HG03108 (cell line): ENCODE measurements around the gene HPCA.

Experiments used
- ATAC-seq: cut with Tn5 transposase; IDR thresholded peaks from one replicate; pipeline ENCODE4 v1.9.1; 2021; ENCODE audit warnings: moderate library complexity; ENCODE audit not compliant: unreplicated experiment

Gene HPCA

GRCh38 chr1:32870615-32871363, 15.5 kb upstream of the HPCA start, which contains the start of gene FNDC5:
FNDC5 (minus strand) TSS chr1:32870912.
- ATAC-seq, result no peak

- no peak for ATAC-seq
Measured at GRCh38 chr1:32871364-32872191, 14.7 kb upstream of the HPCA start.

GRCh38 chr1:32872192-32872460, 14.2 kb upstream of the HPCA start:
- no peak for ATAC-seq

DNA sequence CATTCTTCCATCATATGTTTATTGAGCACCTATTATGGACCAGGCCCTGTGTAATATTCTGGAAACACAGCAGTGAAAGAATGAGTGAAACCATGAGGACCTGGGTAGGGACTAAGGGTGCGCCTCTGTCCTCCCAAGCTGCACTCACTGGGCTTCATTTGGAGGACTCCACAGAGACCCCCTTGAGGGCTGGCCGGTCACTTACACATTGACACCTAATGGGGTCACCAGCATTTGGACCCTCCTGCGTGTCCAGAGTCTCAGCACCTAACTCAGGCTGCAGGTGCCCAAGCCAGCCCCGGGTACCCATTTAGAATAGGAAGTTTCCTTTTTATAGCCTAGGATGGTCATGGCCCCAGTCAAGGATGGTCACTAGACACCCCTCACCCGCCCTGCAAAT, 12.8 kb upstream of the HPCA start:
- no peak for ATAC-seq

GRCh38 chr1:32874860-32875752, 11.2 kb upstream of the HPCA start:
- no peak for ATAC-seq

GRCh38 chr1:32876341-32877210, 9.7 kb upstream of the HPCA start:
- no peak for ATAC-seq

DNA sequence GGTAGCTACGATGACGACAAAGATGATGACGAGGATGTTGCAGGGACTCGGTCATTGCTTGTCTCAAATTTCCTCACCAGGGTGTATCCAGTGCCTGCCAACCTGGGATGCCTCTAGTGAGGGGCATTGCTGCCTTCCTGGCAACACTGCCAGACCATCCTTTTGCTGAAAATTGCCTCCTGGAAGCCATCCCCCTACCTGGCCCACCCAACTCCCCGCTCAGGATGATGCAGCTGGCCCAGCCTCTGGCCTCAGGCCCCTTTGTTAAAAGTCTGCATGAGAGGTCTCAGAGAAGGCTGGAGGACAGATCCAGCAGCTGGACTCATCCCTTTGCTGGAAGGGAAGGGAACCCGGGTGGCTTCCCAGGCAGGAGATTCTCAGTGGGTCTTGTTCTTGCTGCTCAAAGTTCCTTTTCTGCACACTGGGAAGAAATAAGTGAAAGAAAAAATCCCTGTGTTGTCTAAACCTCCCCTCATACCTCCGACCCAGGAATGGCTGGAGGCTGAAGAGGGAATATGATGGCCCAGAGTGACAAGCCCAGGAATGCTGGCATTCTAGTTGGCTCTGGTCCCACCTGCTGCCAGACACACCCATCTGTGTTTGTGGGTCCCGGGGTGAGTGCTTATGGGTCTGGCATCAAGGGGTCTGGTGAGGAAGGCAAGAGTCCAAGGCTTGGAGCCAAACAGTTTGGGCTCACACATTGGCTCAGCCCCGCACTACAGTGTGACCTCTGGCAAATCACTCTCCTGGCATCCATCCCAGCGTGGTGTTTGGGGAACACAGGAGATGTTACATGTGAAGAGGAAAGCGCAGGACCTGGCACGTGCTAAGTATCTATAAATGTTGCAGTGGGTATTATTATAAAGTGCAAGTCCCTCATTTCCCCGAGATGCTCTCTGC, 8.8 kb upstream of the HPCA start:
- no peak for ATAC-seq

DNA sequence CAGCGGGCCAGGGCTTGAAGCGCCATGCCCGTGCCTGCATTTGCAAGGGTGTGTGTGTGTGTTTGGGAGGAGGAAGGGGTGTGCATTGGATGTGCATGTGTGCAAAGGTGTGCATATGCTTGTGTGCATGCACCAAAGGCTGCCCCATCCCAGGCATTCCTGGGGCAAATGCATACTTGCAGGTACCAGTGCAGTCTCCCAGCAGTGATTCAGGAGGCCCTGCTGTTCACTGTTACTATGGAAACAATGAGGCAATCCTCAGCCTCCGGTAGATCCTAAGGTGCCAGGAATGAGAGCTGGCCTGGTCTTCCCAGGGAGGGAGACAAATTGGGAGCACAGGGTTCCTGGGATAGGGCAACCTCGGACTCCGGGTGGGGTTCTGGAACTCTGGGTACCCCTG, 8.1 kb upstream of the HPCA start:
- ATAC-seq, result no peak

- ATAC-seq, result no peak
Measured at GRCh38 chr1:32878637-32879041, 7.7 kb upstream of the HPCA start.

DNA sequence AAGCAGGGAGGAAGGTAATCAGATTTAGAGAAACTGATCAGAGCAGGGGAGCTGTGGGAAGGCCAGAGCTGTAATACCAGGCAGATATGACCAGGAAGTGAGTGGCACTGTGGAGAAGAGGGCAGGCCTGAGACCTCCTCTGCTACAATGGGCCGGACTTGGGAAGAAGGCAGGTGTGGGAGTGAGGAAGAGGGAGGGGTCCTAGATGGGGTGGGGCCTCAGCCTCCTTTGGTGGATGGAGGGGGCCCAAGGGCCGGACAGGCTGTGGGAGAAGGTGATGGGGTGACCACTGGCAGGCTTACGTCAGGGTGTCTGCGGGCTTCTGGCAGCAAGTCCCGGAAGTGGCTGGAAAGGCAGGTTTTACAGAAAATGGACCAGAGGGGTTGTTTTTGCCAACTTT, 5.0 kb upstream of the HPCA start:
- no peak for ATAC-seq

DNA sequence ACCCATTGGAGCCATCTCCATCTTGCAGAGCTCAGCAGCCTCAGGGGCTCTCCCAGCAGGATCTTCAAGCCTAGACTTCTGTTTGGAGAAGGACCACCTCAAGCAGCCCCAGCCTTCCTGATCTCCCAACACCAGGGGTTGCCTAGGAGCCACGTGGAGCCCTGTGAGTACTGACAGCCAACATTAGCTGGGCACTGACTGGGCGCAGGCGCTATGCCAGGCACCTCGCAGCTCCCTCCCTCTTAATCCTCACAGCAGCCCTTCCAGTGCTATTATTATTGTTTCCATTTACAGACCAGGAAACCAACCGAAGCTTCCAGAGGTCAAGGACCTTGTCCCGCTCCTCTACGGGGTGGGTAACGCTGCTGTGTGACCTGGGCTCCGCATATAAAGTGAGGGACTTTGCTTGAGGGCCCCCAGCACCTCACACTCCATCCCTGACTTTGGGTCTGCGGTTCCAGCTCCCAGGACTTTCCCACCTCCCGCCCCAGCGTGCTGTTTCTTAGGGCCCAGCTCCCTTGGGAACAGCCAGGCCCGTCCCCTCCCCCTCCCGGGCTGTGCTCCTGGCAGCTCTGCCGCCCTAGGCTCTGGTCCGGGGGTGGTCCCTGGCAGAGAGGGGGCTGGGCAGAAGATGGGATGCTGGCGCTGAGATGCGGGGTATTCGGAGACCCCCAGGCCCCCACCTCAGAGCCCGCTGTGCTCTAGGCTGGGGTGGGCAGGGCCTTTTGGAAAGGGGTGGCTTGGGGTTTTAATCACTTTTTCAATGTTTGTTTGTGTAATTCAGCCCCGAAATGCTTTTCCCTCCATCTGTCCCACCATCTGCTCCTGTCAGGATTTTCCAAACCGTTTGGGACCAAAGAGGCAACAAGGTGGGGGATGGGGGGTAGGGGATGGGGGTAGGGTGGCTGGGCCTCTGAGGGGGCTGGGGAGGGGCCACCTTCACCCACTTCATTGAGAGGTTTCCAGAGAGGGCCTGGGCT, 4.1 kb upstream of the HPCA start:
- ATAC-seq, result no peak

DNA sequence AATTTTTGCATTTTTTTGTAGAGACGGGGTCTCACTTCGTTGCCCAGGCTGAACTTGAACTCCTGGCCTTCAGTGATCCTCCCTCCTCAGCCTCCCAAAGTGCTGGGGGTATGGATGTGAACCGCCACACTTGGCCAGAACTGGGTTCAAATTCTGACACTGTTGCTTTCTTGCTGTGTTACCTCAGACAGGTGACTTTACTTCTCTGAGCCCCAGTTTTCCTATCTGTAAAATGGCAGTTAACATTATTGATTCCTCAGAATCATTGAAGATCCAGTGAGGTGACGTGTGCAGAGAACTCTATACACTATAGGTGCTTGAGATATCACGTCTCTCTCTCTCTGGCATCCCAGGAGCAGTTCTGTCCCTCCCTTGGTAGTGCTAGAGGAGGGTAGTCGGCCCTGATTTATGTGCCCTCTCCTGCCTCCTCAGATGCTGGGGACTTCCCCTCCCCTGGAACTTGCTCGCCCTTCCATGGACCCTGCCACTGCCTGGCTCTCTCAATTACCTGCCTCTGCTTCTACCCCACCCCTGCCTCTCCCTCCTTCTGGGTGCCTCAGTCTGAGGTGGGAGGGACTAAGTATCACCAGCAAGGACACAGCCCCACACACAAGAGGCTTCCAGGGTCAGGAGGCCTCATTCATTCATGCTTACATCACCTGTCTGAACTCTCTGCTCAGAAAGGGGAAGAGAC, 2.8 kb upstream of the HPCA start:
- no peak for ATAC-seq

- no peak for ATAC-seq
Measured at GRCh38 chr1:32884032-32884372, 2.3 kb upstream of the HPCA start.

DNA sequence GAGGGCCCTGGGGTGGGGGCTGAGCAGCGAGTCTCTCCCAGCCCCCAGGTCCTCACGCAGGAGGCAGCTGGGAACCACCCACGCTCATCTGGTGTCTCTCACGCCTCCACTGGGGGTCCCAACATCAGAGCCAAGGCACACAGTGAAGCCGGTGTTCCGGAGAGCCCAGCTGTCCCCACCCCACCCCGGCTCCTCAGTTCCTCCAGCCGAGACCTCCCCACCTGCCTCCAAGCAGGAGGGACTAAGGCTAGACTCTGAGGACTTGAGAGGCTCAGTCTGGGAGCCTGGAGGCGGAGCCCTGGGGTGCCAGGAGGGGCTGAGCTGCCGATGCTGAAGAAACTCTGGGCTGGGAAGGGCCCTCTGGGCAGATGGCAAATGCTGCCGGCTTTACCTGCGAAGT, 1.6 kb upstream of the HPCA start:
- ATAC-seq, result no peak

DNA sequence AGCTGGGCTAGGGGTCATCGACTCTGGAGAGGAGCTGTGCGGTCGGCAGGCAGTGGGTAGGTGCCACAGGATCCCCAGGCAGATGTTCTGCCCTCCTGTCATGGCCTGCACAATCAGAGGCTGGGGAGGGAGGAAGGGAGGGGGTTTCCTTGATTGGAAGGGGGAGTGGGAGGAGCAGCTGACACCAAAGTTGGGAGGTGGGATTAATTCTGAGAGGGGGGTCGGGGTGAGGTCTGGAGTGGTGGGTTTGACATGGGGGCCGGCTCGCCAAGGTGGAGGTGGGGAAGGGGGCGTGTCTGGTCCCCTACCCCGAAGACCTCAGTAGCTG, 651 bp upstream of the HPCA start:
- no peak for ATAC-seq

DNA sequence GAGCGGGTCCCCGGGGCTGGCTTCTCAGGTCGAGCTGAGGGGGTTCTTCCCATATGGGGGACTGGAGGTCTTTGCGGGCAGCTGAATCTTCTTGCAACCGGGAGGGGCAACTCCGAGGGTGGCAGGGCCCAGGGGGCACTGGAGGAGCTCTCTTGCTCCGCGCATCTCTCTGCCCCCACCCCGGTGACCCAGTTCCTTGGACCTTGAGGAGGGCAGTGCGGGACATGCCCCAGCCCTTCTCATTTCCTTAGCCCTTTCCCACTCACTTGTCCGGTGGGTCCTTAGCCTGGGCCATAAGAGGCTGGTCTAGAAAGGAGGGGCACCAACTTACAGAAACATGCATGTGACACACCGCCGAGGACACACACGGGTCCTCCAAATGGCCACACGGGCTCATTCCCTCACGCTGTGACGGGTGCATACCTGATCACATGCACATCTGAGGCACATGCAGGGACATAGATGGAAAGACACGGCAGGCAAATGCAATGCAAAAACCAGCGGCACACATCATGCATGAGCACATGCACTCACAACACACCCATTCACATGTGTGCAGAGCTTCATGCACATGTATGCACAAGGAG, 630 bp downstream of the HPCA start:
- ATAC-seq, result no peak

GRCh38 chr1:32887623-32888022, 1.3 kb downstream of the HPCA start:
- ATAC-seq, result no peak

GRCh38 chr1:32888134-32888533, 1.8 kb downstream of the HPCA start:
- no peak for ATAC-seq
